ENCODE measurements around the gene TECPR2.

Gene TECPR2

GRCh38 chr14:102374264-102374663, 11.5 kb downstream of the TECPR2 start:
- no peak for DNase-seq

- no peak for DNase-seq
Observed at GRCh38 chr14:102375119-102375518, 12.4 kb downstream of the TECPR2 start.

- DNase-seq = no peak
Observed at GRCh38 chr14:102377696-102378095, 15.0 kb downstream of the TECPR2 start.

GRCh38 chr14:102378830-102379229, 16.1 kb downstream of the TECPR2 start:
- no peak for DNase-seq

GRCh38 chr14:102387086-102387485, 24.3 kb downstream of the TECPR2 start:
- no peak for DNase-seq

- DNase-seq = no peak
Observed at GRCh38 chr14:102389246-102389645, 26.5 kb downstream of the TECPR2 start.

GRCh38 chr14:102390064-102390855, 27.5 kb downstream of the TECPR2 start:
- DNase-seq = peak in 1 of 58 donors; percentile 60

- no peak for DNase-seq
Observed at GRCh38 chr14:102392506-102392905, 29.8 kb downstream of the TECPR2 start.

- no peak for DNase-seq
Observed at GRCh38 chr14:102394717-102395375, 32.1 kb downstream of the TECPR2 start.

GRCh38 chr14:102396521-102396920, 33.8 kb downstream of the TECPR2 start:
- no peak for DNase-seq

GRCh38 chr14:102403028-102403427, 40.3 kb downstream of the TECPR2 start:
- no peak for DNase-seq

GRCh38 chr14:102407258-102407657, 44.5 kb downstream of the TECPR2 start:
- no peak for DNase-seq

- DNase-seq = no peak
Observed at GRCh38 chr14:102408724-102409123, 46.0 kb downstream of the TECPR2 start.

GRCh38 chr14:102415671-102416070, 52.9 kb downstream of the TECPR2 start:
- DNase-seq = peak in 46 of 58 donors; percentile 28 to 96 (median 80)

- no peak for DNase-seq
Observed at GRCh38 chr14:102417001-102417431, 54.3 kb downstream of the TECPR2 start.

GRCh38 chr14:102417646-102418045, 54.9 kb downstream of the TECPR2 start:
- no peak for DNase-seq

- DNase-seq = peak in 5 of 58 donors; percentile 43 to 65 (median 43)
Observed at GRCh38 chr14:102418169-102418852, 55.6 kb downstream of the TECPR2 start.

GRCh38 chr14:102418853-102419240, 56.1 kb downstream of the TECPR2 start:
- peak in 14 of 58 donors; percentile 28 to 75 (median 50) for DNase-seq

- DNase-seq = no peak
Observed at GRCh38 chr14:102419276-102419675, 56.5 kb downstream of the TECPR2 start.

GRCh38 chr14:102419716-102420115, 57.0 kb downstream of the TECPR2 start:
- peak in 1 of 58 donors; percentile 42 for DNase-seq

- DNase-seq = peak in 1 of 58 donors; percentile 37
Observed at GRCh38 chr14:102421411-102422057, 58.8 kb downstream of the TECPR2 start.

GRCh38 chr14:102424520-102424919, 61.8 kb downstream of the TECPR2 start:
- DNase-seq = no peak
